GM18951 (cell line): ENCODE measurements around the gene TCHH.
"Not testable (repeated sequence)": the region's sequence is repeated elsewhere in the genome, so short reads cannot be mapped to it uniquely, and the experiment has no call there.

ENCODE experiments used
- POLR2A ChIP-seq: IDR thresholded peaks from 4 replicates; pipeline ENCODE4 v1.6.1; 2011; ENCODE audit warnings: mild to moderate bottlenecking; ENCODE audit not compliant: insufficient read length, insufficient read depth; ENCODE audit errors: extremely low read depth
- in situ Hi-C: fragments of 300-500 bp; cut with MboI; formaldehyde crosslinking; loops from one replicate; pipeline ENCODE4 v1.12.0; 2022; ENCODE audit warnings: low sequenced_read_pairs, mixed read lengths, inconsistent platforms; ENCODE audit not compliant: unreplicated experiment

The TCHH gene

DNA sequence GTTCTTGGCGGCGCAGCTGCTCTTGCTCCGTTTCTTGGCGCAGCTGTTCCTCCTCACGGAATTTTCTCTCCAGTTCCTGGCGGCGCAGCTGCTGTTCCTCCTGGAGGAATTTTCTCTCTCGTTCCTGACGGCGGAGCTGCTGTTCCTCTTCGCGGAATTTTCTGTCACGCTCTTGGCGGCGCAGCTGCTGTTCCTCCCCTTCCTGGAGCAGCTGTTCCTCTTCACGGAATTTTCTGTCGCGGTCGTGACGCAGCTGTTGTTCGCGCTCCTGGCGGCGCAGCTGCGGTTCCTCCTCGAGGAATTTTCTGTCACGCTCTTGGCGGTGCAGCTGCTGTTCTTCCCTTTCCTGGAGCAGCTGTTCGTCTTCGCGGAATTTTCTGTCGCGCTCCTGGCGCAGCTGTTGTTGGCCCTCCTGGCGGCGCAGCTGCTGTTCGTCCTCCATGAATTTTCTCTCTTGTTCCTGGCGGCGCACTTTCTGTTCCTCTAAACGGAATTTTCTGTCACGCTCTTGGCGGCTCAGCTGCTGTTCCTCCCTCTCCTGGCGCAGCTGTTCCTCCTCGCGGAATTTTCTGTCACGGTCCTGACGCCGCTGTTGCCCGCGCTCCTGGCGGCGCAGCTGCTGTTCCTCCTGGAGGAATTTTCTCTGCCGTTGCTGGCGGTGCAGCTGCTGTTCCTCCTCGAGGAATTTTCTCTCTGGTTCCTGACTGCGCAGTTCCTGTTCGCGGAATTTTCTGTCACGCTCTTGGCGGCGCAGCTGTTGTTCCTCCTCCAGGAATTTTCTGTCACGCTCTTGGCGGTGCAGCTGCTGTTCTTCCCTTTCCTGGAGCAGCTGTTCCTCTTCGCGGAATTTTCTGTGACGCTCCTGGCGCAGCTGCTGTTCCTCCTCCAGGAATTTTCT, 7.0 kb downstream of the TCHH start:
- in situ Hi-C loops = no loop called here

DNA sequence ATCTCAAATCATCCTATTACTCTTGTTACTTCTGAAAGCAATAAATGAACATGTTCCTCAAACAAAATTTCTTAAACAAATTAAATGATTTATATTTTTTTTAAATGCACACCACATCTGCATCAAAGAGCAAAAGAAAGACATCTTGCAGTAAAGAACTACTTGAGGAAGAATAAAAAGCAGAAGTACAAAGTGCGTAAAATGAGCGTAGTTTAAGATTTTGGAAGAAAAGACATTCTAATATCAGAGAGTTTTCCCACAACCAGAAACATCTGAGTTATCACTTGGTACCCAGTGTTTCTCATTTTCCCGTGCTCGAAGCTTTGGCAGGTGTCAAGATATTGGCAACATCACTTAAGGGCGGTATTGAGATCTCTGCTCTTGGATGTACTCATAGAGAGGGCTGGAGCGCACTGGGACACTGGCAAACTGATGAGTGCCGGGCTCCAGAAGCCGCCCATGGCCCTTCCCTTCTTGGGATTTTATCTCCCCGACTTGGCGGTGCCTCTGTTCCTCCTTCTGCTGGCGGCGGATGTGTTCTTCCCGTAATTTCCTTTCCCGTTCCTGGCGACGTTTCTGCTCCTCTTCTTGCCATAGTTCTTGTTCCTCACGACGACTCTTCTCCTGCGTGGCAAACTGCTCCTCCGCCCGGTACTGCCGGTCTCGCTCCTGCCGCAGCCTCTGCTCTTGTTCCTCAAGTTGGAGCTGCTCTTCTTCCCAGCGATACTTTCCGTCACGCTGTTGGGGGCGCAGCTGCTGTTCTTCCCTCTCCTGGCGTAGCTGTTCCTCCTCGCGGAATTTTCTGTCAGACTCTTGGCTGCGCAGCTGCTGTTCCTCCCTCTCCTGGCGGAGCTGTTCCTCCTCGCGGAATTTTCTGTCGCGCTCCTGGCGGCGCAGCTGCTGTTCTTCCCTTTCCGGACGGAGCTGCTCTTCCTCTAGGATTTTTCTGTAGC, 7.9 kb downstream of the TCHH start:
- in situ Hi-C loops = no loop called here
- no peak for TF ChIP-seq POLR2A

More for the DNA sequence above, 7.0 kb downstream of the TCHH start:
- TF ChIP-seq POLR2A = no peak

DNA sequence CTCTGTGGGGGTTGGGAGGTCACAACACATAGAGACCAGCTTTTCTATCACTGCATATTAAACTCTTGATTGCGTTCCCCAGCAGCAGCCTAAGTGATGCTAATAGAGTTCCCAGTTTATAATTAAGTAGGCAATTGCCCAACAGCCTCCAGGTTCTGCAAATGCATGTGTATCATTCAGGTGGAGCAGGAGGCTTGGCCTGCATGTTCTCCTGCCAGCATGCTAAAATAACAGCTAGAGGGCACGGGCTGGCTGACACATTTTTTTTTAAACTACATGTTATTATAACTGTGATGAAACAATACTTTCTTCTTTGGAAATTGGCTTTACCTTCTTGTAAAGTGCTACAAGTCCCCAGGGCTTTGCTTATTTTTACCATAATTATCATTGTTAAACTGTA, 10.4 kb downstream of the TCHH start:
- in situ Hi-C loops = no loop called here
- no peak for TF ChIP-seq POLR2A

DNA sequence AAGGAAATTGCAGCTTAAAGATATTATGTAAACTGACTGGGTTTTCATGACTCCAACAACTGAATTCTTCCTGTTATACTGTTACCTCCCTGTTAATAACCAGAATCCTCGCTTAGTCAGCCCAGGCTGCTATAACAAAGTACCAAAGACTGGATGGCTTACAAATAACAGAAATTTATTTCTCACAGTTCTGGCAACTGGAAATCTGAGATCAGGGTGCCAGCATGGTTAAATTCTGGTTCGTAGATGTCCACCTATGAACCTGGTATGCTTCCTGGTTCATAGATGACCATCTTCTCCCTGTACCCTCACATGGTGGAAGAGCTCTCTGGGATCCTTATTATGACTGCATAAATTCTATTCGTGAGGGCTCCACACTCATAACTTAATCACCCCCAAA, 18.3 kb downstream of the TCHH start:
- no peak for TF ChIP-seq POLR2A
- in situ Hi-C loops = no loop called here

DNA sequence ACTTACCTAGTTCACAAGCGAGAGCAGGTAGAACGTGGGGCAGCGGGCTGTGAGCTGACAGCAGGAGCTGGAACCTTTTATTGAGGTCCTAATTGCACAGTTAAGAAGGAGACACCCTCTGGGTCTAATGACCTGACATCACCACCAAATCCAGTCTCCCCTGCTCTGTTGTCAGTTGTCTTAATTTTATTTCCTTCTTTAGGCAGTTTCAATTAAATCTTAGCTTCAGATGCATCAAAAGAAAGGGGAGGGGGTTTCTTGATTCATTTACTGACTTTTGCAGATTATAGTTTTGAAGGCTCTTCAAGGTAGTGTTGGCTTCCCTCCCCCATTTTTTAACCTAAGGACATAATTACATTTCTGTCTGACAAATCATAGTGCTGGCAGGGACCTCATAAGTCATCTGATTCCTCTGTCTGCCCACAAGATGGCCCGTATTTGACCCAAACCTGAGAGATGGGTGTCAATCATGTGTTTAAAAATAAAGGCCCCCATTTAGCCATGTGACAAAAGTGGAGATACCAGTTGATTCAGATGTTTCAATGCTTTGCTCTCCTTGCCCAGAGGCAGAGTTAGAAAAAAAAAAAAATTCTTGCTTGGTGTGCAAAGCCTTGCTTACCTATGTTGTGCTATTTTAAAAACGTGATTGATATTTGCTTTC, 26.1 kb downstream of the TCHH start, which contains the start of gene TCHHL1:
Gene TCHHL1 (minus strand): TSS at position 51 of the 661 bp plus-strand sequence. CDS start 921 bp downstream, outside the sequence.
- no peak for TF ChIP-seq POLR2A
- in situ Hi-C loops = no loop called here

DNA sequence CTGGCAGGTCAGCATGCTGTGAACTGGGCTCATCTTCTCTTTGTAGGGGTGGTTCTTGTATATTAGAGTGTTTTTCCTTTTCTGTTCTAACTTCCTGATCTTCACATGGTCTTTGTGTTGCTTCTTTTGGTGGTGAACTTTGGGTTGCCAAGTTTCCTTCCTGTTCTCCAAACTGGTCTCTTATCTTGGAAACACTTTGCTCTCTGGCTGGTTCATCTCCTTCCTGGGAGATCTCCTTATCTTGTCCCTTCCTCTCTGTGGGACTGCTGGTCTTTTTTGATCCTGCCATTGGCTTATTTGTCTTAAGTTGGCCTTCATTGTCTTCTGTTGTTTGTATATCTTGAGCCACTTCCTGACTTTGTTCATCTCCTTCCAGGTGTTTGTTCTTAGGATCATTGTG, 28.5 kb downstream of the TCHH start:
- TF ChIP-seq POLR2A = no peak
- in situ Hi-C loops = no loop called here

DNA sequence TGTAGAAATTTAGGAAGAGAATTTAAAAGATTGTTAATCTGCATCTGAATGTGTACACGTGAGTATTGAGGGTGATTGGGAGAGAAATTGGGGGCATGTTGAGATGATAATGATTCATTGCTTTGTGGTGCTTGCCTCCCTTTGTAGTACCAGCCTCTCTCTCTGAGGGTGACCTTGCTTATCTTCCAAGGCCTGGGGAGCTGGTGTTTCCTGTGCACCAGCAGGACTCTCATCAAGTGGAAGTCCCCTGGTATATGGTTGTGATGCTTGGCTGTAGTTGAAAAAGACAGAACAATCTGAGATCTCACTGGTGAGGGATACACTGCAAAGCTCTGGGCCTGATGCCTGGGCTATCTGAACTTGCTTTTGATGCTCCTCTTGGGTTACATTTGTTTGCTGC, 30.4 kb downstream of the TCHH start:
- in situ Hi-C loops = no loop called here

DNA sequence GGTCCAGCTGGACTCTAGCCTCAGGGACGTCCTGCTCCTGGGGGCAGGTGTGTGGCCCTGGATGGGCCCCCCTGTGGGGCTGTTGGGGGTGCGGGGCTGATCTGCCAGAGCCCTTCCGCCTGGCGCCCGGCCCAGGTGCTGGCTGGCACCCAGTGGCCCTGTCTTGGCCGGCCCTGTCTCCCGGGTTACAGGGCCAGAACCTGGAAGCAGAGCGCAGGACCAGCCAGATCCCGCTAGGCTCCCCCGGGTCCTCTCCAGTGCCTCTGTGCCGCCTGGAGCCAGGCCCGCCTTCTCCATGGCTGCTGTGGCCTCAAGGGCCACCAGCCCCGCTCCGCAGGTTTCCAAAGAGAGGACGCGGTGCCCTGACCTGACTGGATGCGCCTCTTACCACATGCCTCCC, 34.2 kb downstream of the TCHH start:
- in situ Hi-C loops = not testable (repeated sequence)

More for the DNA sequence above, 30.4 kb downstream of the TCHH start:
- TF ChIP-seq POLR2A = no peak

DNA sequence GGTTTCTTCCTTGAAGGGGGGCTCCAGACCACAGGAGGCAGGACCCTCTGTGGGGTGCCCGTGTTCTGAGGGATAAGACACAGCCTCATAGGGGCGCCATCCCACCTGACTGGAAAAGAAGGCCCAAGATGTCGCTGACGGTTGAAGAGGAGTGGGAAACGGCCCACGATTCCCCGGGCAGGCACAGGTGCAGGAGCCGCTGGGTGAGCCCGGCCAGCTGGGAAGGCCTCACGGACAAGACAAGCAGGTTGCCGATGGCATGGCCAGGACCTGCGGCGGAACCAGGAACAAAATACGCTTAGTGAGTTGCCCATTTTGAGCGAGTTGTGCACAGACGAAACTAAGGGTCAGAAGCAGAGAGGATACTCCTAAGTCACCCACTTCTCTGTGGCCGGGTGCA, 34.8 kb downstream of the TCHH start:
- in situ Hi-C loops = not testable (repeated sequence)

DNA sequence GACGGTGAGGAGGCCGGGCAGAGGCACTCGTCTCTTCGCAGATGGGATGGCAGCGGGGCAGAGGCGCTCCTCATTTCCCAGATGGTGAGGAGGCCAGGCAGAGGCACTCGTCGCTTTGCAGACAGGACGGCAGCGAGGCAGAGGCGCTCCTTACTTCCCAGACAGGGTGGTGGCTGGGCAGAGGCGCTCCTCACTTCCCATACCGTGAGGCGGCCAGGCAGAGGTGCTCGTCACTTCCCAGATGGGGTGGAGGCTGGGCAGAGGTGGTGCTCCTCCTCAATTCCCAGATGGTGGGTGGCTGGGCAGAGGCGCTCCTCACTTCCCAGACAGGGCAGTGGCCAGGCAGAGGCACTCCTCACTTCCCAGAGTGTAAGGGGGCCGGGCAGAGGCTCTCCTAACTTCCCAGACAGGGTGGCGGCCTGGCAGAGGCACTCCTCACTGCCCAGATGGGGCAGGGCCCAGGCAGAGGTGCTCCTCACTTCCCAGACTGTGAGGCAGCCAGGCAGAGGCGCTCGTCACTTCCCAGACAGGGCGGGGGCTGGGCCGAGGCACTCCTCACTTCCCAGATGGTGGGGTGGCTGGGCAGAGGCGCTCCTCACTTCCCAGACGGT, 36.3 kb downstream of the TCHH start:
- no peak for TF ChIP-seq POLR2A
- in situ Hi-C loops = no loop called here

DNA sequence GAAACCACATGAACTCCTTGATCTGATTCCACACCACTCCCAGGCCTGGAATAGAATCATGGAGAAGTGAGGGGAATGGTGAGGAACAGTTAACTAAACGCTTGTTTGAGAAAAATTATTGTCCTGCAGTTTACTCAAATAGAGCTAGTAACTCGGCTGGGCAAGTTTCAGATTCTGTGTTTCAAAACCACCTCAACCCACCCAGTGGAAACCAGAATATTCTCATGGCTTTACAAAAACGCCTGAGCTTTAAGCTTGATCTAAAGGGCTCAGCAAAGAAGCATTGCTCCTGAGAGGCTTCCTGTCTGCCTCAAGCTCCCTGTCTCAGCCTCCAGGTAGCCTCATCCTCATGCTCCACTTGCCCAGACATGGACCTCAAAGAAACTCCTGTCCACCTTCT, 42.9 kb downstream of the TCHH start:
- in situ Hi-C loops = loop anchor here (25.0 kb wide), 1 partner anchor 390 kb away; no protein-coding TSS in a partner anchor
- no peak for TF ChIP-seq POLR2A

DNA sequence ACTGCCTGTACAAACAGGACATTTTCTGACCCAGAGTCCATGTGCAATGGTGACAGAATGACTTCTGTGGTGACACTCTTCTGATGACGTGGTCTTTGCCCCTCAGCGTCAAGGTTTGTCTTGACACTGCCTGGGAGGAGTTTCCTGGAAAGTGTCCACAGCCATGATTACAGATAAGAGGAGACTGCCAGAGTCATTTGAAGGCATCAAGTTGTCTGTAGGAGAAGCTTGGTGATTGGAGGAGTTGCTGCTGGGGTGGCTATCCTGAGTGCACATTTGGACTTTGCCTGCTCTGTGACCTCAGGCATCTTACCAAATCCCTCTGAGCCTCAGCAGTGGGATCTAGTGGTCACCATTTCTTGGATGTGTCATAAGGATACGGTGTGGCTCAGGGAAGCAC, 44.1 kb downstream of the TCHH start:
- in situ Hi-C loops = loop anchor here (25.0 kb wide), 1 partner anchor 391 kb away; no protein-coding TSS in a partner anchor
- no peak for TF ChIP-seq POLR2A
